Endothelial cell of coronary artery (primary cell): ENCODE results near the gene TUG1. TPM values are rescaled to one million over a fixed set of nuclear protein-coding genes. Genes with fewer than 3 reads are reported as not detected.

Experiments used
- total RNA-seq: library from RNA; depleted of rRNA; stranded (reverse); fragments of >200 nt; gene quantifications from 2 replicates; pipeline ENCODE4 v1.2.3, GENCODE V29; 2014

The TUG1 gene
- total RNA-seq: 26.4 and 34.4 TPM in 2 replicates

GRCh38 chr22:30968924-30969531 is at the start of gene TUG1:
Gene TUG1, plus strand, starts transcription at chr22:30969265.

GRCh38 chr22:30968015-30968923 is 796 bp upstream of the TUG1 start, which contains the start of gene MORC2:
Gene MORC2, minus strand, starts transcription at chr22:30968774. Its CDS starts 885 bp downstream, at chr22:30967889.

Other genes with a start within 250 kb of the TUG1 start
- gene MORC2, start 491 bp upstream of the TUG1 start, total RNA-seq: 13.1 and 18.4 TPM in 2 replicates
- 121 and 146 TPM in 2 replicates for gene SMTN, start 112.1 kb downstream of the TUG1 start, total RNA-seq
- 38.3 and 46.0 TPM in 2 replicates for gene SELENOM, start 138.3 kb downstream of the TUG1 start, total RNA-seq
- 0.27 and 0.47 TPM in 2 replicates for gene INPP5J, start 153.7 kb downstream of the TUG1 start, total RNA-seq
- not detected in 2 replicates for gene PLA2G3, start 171.2 kb downstream of the TUG1 start, total RNA-seq
- 17.8 and 19.6 TPM in 2 replicates for gene RNF185, start 190.9 kb downstream of the TUG1 start, total RNA-seq
- 62.1 and 91.3 TPM in 2 replicates for gene LIMK2, start 243.0 kb downstream of the TUG1 start, total RNA-seq